NCI-H2081 (cell line): ENCODE data around the gene TMEM167A.
"Not testable (repeated sequence)": the region's sequence is repeated elsewhere in the genome, so short reads cannot be mapped to it uniquely, and the experiment has no call there.

Experiments used
- DNase-seq, 2 experiments: peaks; one replicate each; lab custom pipeline; 2025; lab: John Stamatoyannopoulos, UW

TMEM167A gene

GRCh38 chr5:83090169-83090568, 13.0 kb upstream of the TMEM167A start:
- DNase-seq: no peak

- DNase-seq: peak in 1 of 2 experiments; percentile 19
These were observed 7.9 kb upstream of the TMEM167A start for GRCh38 chr5:83085106-83085505.

GRCh38 chr5:83084336-83084735, 7.1 kb upstream of the TMEM167A start:
- DNase-seq: no peak

GRCh38 chr5:83082750-83083149, 5.6 kb upstream of the TMEM167A start:
- no peak for DNase-seq

DNA sequence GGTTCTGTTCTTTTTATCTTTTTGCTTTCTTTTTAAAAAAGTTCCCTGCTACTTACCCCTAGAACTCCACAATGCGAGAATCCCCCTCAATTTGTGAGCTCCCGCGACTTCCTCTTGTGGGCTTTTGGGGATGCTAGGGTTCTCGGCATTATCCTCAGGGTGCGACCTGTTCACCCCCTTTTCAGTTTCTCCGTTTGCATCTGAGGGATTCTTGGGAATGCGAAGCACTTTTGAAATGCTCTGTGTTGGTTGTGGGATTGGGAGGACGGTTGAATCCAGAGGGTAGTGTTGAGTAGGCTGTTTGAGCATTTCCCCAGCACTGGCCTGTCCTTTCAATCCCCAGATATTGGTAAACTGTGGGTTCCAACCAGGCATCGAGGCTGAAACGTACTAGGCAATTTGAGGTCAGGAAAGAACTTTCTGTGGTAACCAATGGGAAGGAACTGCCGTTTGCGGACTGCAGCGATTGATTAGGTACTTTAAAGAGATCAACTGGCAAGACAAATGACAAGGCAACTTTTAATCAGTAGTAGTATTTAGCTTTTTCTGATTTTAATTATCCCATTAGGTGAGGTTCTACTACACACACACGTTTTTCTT, 568 bp upstream of the TMEM167A start:
- DNase-seq: no peak

DNA sequence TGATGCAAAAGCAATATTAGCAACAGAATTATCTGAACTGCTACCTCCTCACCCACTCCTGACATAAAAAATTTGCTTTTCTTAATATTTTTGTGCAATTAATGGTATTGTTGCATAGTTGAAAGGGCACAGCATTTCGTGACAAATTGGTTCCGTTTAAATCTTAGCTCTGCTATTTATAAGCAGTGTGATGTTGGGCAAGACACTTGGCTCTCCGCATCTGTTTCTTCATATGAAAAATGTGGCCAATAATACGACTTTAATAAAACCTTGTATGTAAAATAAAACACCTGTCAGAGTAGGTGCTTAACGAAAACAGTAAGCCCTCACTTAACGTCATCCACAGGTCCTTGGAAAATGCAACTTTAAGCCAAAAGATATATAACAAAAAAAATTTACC, 4.2 kb downstream of the TMEM167A start:
- no peak for DNase-seq

DNA sequence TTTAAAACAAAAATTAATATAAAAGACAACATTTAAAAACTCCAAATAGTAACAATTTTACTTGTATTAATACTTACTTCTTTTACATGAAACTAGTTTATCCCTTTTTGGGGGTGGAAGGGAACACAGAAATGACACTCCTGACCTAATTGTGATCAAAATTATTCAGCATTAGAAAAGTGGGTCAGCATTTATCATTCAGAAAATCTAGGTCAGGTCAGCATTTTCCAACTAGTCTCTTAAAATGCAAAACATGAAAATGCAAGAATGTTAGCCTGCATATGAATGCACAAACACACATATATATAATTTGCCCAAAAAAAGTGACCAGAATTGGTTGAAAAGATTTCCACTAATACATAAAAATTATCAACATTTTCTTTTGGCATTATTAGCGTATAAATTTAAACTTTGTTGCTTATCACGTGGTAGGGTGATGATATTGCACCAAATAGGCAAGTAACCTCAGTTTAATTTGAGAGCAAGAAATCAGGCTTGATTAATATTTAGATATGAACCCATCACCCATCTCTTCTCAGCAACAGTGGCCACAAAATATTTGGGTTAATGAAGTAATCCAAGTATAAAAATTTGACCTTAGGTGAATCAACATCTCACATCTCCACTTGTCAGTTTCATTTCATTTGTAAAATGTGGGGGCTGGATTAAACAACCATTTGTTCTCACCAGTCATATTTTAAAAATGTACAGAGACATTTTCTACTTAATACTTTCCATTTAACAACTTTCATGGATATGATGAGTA, 5.7 kb downstream of the TMEM167A start:
- DNase-seq: no peak

GRCh38 chr5:83069096-83069799, 7.9 kb downstream of the TMEM167A start:
- no peak for DNase-seq

- not testable (repeated sequence) for DNase-seq
These were observed 9.8 kb downstream of the TMEM167A start for GRCh38 chr5:83067377-83067776.

DNA sequence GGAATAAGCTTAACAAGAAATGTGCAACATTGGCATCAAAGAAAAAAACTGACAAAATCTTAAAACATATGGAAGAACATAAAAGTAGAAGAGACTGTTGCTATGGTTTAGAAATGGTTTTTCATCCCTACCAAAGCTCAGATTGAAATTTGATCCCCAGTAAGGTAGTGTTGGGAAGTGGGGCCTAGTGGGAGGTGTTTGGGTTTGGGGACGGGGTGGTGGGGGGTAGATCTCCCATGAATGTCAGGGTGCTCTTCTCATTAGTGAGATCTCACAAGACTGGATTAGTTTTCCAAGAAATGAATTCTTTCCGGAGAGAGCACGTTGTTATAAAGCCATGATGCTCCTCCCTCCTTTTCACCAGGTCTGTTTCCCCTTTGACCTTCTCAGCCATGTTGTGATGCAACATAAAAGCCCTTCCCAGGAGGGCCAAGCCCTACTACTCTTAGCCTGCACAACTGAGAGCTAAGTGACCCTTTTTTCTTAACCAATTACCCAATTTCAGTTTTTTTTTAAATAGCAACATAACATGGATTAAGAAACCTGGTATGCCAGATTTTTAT, 10.6 kb downstream of the TMEM167A start:
- no peak for DNase-seq

- no peak for DNase-seq
These were observed 17.9 kb downstream of the TMEM167A start for GRCh38 chr5:83059341-83059740.

DNA sequence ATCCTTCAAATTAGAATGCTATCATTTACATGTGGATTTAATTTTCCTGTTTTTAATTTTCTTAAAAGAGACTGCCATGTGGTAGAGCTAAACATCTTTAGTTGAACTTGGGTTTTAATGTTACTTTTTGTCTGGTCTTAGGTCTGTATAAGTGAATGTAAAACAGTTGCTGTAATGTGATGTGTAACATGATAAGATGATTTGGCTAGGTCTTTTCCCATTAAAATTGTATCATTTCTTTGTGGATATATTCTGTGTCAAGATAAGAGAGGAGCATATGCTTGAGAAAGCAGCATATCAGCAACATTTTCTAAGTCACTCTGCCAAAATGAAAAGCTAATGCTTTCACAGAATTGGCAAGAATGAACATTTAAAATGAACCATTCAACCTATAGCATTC, 18.5 kb downstream of the TMEM167A start:
- DNase-seq: no peak

DNA sequence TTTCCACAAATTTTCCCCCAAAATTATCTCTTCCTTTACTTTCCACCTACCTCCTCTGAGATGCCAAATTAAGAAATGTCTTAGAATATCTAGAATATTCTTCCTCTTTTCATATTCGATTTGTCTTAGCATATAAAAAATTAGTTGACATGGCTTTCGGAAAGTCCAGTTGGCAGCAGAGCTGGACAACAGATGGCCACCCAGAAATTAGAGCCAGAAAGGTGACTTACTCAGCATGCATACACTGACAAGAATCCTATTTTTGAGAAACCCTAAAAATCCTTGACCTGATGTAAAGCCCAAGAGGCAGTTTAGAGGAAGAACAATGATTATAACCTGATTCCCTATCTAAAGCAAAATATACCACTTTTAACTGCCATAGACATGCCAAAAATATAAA, 22.0 kb downstream of the TMEM167A start:
- no peak for DNase-seq

GRCh38 chr5:83050723-83051340, 26.4 kb downstream of the TMEM167A start:
- DNase-seq: no peak

GRCh38 chr5:83049370-83049885, 27.8 kb downstream of the TMEM167A start:
- no peak for DNase-seq

- DNase-seq: no peak
These were observed 28.4 kb downstream of the TMEM167A start for GRCh38 chr5:83048811-83049210.

- no peak for DNase-seq
These were observed 28.9 kb downstream of the TMEM167A start for GRCh38 chr5:83048277-83048676.

GRCh38 chr5:83044926-83045325, 32.3 kb downstream of the TMEM167A start:
- DNase-seq: no peak

GRCh38 chr5:83042507-83042906, 34.7 kb downstream of the TMEM167A start:
- no peak for DNase-seq

GRCh38 chr5:83038924-83039323, 38.3 kb downstream of the TMEM167A start:
- DNase-seq: no peak

DNA sequence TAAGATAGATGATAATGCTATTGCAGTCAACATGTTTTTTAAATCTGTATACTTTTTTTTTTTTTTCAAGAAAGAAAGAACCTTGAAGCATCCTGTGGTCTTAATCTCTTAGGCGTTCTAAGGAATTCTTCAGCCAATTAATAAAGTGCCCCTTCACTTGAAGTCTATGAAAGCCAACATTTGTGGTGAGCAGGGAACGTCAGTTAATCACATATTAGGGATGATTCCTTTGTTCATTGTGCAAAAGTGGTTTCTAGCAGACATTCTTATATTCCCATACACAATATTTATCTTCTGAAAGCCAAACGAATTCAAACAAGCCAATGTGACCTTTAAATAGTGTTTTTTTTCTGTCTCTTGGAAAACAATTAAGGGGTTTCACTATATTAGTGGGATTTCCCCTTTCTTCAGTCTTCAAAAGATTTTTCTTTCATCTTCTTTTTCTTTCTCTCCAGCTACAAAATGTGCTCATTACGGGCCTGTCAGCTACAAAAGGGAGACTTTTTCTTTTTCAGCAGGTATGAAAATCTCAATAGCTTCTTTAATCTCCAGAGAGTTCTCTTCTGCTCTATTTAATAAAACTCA, 40.1 kb downstream of the TMEM167A start:
- DNase-seq: no peak
